GM12864 (cell line): Measurements from ENCODE around the gene PPHLN1.
"Not testable (repeated sequence)": the region's sequence is repeated elsewhere in the genome, so short reads cannot be mapped to it uniquely, and the experiment has no call there.

ENCODE experiments used
- DNase-seq: peaks from one replicate; pipeline ENCODE4 v3.0.0-alpha.2; 2011; ENCODE audit warnings: low read depth
- H3K4me3 ChIP-seq: 2 replicates; pipeline ENCODE4 v1.5.1; 2011; ENCODE audit warnings: mild to moderate bottlenecking, low read depth, low read length, control low read depth
- TF ChIP-seq, protein P1 (sequence below): IDR thresholded peaks from 2 replicates; pipeline ENCODE4 v1.5.1; 2011; ENCODE audit warnings: low read depth, mild to moderate bottlenecking, moderate library complexity, low read length, control low read depth, inconsistent platforms; ENCODE audit errors: missing control alignments

PPHLN1 gene

GRCh38 chr12:42386308-42386707 is 60.3 kb downstream of the PPHLN1 start:
- TF ChIP-seq, protein P1, sequence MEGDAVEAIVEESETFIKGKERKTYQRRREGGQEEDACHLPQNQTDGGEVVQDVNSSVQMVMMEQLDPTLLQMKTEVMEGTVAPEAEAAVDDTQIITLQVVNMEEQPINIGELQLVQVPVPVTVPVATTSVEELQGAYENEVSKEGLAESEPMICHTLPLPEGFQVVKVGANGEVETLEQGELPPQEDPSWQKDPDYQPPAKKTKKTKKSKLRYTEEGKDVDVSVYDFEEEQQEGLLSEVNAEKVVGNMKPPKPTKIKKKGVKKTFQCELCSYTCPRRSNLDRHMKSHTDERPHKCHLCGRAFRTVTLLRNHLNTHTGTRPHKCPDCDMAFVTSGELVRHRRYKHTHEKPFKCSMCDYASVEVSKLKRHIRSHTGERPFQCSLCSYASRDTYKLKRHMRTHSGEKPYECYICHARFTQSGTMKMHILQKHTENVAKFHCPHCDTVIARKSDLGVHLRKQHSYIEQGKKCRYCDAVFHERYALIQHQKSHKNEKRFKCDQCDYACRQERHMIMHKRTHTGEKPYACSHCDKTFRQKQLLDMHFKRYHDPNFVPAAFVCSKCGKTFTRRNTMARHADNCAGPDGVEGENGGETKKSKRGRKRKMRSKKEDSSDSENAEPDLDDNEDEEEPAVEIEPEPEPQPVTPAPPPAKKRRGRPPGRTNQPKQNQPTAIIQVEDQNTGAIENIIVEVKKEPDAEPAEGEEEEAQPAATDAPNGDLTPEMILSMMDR = no peak
- H3K4me3 ChIP-seq = no peak overlapping the region
- DNase-seq = no peak

GRCh38 chr12:42388086-42388485 is 62.1 kb downstream of the PPHLN1 start:
- H3K4me3 ChIP-seq, DNase-seq: not testable (repeated sequence)

DNA sequence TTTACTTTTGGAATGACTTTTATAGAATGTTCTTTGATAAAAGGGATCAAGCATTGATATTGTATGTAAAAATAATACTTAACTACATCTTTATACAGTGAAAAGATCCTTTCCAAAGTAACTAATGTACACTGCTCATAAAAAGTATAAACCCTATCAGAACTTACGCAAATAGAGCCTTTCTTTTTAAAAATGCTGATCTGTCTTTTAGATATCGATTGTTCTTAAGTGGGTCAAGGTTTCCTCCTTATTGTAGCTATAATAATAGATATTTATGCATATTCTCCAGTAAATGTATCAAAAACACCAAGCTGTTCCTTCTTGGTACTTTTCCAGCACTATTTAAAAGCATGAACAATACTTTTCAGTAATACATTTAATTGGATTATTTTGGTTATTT is 68.5 kb downstream of the PPHLN1 start:
- DNase-seq = no peak
- TF ChIP-seq, protein P1 = no peak
- no peak overlapping the region for H3K4me3 ChIP-seq

GRCh38 chr12:42396473-42397259 is 70.7 kb downstream of the PPHLN1 start:
- no peak for DNase-seq
- TF ChIP-seq, protein P1 = no peak
- H3K4me3 ChIP-seq = no peak overlapping the region

- no peak overlapping the region for H3K4me3 ChIP-seq
- DNase-seq = no peak
- TF ChIP-seq, protein P1 = no peak
Observed at GRCh38 chr12:42402821-42403411, 76.9 kb downstream of the PPHLN1 start.

- H3K4me3 ChIP-seq = no peak overlapping the region
Observed at GRCh38 chr12:42407306-42407705, 81.3 kb downstream of the PPHLN1 start.

DNA sequence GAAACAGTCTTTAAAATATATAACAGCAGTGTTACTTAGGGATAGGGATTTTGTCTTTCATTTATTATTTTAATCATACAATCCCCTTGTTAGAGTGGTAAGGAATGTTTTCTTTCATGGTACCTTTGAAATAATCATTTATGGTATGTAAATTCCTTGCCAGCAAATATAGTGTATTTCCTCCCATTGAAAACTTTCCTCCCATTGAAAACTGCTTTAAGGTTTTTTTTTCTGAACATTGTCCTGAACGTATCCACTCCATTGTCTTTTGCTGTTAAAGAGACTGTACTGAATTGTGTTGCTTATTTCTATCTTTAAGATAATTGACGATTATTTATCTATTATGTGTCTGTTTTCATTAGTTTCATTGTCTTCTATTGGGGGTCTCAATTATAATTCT is 83.5 kb downstream of the PPHLN1 start:
- no peak overlapping the region for H3K4me3 ChIP-seq
- DNase-seq = no peak
- TF ChIP-seq, protein P1 = no peak

More at GRCh38 chr12:42407306-42407705, 81.3 kb downstream of the PPHLN1 start:
- no peak for DNase-seq
- TF ChIP-seq, protein P1 = no peak
